Peyer's patch (tissue), 4 donors: Measurements from ENCODE around the gene LDB3.

Source experiments
- POLR2A ChIP-seq, 2 donors: fragments of 450-650 bp; IDR thresholded peaks; one replicate each; pipeline ENCODE4 v1.5.1; 2017; ENCODE audit warnings: antibody characterized with exemption in 2 of 2, mild to moderate bottlenecking in 2 of 2, moderate library complexity in 2 of 2
- TF ChIP-seq, protein P1 (sequence below), 6 experiments: fragments of 450-650 bp in 4 of 6; fragments of 200-600 bp in 2 of 6; sonication (generic) in 1 of 6; IDR thresholded peaks; one replicate each; pipeline ENCODE4 v1.5.1; 2017 to 2019; ENCODE audit warnings: antibody characterized with exemption in 6 of 6, mild to moderate bottlenecking in 3 of 6, moderate library complexity in 1 of 6

DNA sequence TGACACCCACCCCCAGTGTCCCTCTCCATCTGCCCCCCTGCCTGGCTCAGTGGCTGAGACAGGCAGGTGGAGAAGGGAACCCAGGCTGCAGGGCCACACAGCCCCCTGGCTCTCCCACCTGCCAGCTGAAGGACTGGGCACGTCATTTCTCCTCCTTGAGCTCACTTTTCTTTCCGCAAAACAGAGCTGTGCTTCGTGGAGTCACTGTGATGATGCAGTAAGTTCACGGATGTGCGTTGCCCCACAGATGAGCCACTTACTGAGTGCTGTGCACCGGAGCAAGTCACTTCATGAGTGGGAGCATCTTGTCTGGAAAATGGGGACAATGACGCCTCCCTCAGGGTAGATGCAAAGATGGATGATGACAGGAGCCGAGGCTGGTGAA is 11.3 kb upstream of the LDB3 start:
- TF ChIP-seq, protein P1, sequence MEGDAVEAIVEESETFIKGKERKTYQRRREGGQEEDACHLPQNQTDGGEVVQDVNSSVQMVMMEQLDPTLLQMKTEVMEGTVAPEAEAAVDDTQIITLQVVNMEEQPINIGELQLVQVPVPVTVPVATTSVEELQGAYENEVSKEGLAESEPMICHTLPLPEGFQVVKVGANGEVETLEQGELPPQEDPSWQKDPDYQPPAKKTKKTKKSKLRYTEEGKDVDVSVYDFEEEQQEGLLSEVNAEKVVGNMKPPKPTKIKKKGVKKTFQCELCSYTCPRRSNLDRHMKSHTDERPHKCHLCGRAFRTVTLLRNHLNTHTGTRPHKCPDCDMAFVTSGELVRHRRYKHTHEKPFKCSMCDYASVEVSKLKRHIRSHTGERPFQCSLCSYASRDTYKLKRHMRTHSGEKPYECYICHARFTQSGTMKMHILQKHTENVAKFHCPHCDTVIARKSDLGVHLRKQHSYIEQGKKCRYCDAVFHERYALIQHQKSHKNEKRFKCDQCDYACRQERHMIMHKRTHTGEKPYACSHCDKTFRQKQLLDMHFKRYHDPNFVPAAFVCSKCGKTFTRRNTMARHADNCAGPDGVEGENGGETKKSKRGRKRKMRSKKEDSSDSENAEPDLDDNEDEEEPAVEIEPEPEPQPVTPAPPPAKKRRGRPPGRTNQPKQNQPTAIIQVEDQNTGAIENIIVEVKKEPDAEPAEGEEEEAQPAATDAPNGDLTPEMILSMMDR (IDR thresholded peaks at IDR 0.05): no peak
- no peak for TF ChIP-seq POLR2A (IDR thresholded peaks at IDR 0.05)
